IMR-90 (cell line): ENCODE data around the gene SPAG7. TPM values are rescaled to one million over a fixed set of nuclear protein-coding genes. Genes with fewer than 3 reads are reported as not detected.

Experiments
- ATAC-seq: fragments of 200-7000 bp; cut with Tn5 transposase; 2 replicates; pipeline ENCODE4 v1.9.1; 2020; ENCODE audit warnings: low read depth, mild to moderate bottlenecking, moderate library complexity
- BruUV-seq: library from RNA; stranded (reverse); fragments of 400-500 nt; replicated peaks from 2 replicates; lab custom pipeline; 2021; lab: Mats Ljungman, UMichigan
- CTCF ChIA-PET: fragments of 300-600 bp; formaldehyde crosslinking; extraction: SDS; loops from one replicate; lab custom pipeline; 2021; ENCODE audit warnings: antibody characterized with exemption; lab: Yijun Ruan, JAX
- POLR2A ChIA-PET: fragments of 300-600 bp; sonication (Branson Sonifier 250); formaldehyde crosslinking; loops from one replicate; lab custom pipeline; 2022; ENCODE audit warnings: antibody characterized with exemption; ENCODE audit not compliant: unreplicated experiment; lab: Charles Lee
- DNase-seq: peaks from one replicate; pipeline ENCODE4 v3.0.0; 2013
- H2AFZ ChIP-seq: replicated peaks from 2 replicates; pipeline ENCODE3; 2013; ENCODE audit warnings: low read length, mild to moderate bottlenecking; ENCODE audit not compliant: poor library complexity
- H2AK5ac ChIP-seq: 2 replicates; pipeline ENCODE4 v1.6.1; 2013; ENCODE audit warnings: low read depth, low read length, inconsistent platforms
- H2AK9ac ChIP-seq: replicated peaks from 2 replicates; pipeline ENCODE3; 2013; ENCODE audit warnings: mild to moderate bottlenecking, low read depth, low read length, moderate library complexity; ENCODE audit not compliant: poor library complexity
- H2BK120ac ChIP-seq: 2 replicates; pipeline ENCODE4 v1.6.1; 2013; ENCODE audit warnings: low read depth, low read length, inconsistent platforms
- H2BK15ac ChIP-seq: 3 replicates; pipeline ENCODE4 v1.6.1; 2013; ENCODE audit warnings: low read depth, low read length, inconsistent platforms
- H2BK20ac ChIP-seq: 2 replicates; pipeline ENCODE4 v1.6.1; 2013; ENCODE audit warnings: low read depth, mild to moderate bottlenecking, inconsistent platforms, low read length, moderate library complexity
- H2BK5ac ChIP-seq: 2 replicates; pipeline ENCODE4 v1.6.1; 2013; ENCODE audit warnings: mild to moderate bottlenecking, low read depth, low read length, inconsistent platforms; ENCODE audit not compliant: poor library complexity, severe bottlenecking
- H3K14ac ChIP-seq: replicated peaks from 2 replicates; pipeline ENCODE4 v1.6.1; 2013; ENCODE audit warnings: low read depth, low read length, inconsistent platforms
- H3K18ac ChIP-seq: 2 replicates; pipeline ENCODE4 v1.6.1; 2013; ENCODE audit warnings: low read depth, low read length, control low read depth
- H3K23ac ChIP-seq: 2 replicates; pipeline ENCODE4 v1.6.1; 2013; ENCODE audit warnings: low read depth, low read length, inconsistent platforms
- H3K27ac ChIP-seq: 2 replicates; pipeline ENCODE4 v1.5.1; 2013; ENCODE audit warnings: mild to moderate bottlenecking, control low read depth, low read length; ENCODE audit not compliant: insufficient read depth
- H3K27me3 ChIP-seq: 2 replicates; pipeline ENCODE4 v1.6.1; 2013; ENCODE audit warnings: low read length; ENCODE audit not compliant: control insufficient read depth, insufficient read depth
- H3K36me3 ChIP-seq: 2 replicates; pipeline ENCODE4 v1.6.1; 2013; ENCODE audit warnings: low read length, mixed read lengths; ENCODE audit not compliant: control insufficient read depth, insufficient read depth
- H3K4ac ChIP-seq: 2 replicates; pipeline ENCODE4 v1.6.1; 2013; ENCODE audit warnings: low read depth, low read length, inconsistent platforms
- H3K4me1 ChIP-seq: 2 replicates; pipeline ENCODE4 v1.6.1; 2013; ENCODE audit warnings: low read length, mixed read lengths; ENCODE audit not compliant: control insufficient read depth, insufficient read depth
- H3K4me2 ChIP-seq: 2 replicates; pipeline ENCODE4 v1.6.1; 2013; ENCODE audit warnings: low read depth, mild to moderate bottlenecking, control low read depth, low read length, moderate library complexity
- H3K4me3 ChIP-seq: 2 replicates; pipeline ENCODE4 v1.5.1; 2013; ENCODE audit warnings: low read depth, mild to moderate bottlenecking, control low read depth, low read length, moderate library complexity; ENCODE audit not compliant: insufficient read depth
- H3K56ac ChIP-seq: 2 replicates; pipeline ENCODE4 v1.6.1; 2013; ENCODE audit warnings: low read length, inconsistent platforms; ENCODE audit not compliant: insufficient read depth; ENCODE audit errors: extremely low read depth
- H3K79me1 ChIP-seq, 2 experiments: 2 replicates each; pipeline ENCODE4 v1.6.1; 2013; ENCODE audit warnings: low read length in 2 of 2, inconsistent platforms in 1 of 2, low read depth in 1 of 2
- H3K9ac ChIP-seq: 2 replicates; pipeline ENCODE4 v1.6.1; 2013; ENCODE audit warnings: low read depth, low read length, control low read depth
- H3K9me1 ChIP-seq: 2 replicates; pipeline ENCODE4 v1.6.1; 2013; ENCODE audit warnings: low read length, inconsistent platforms; ENCODE audit not compliant: insufficient read depth
- H3K9me3 ChIP-seq: 2 replicates; pipeline ENCODE4 v1.6.1; 2013; ENCODE audit warnings: low read length; ENCODE audit not compliant: control insufficient read depth, insufficient read depth
- H4K20me1 ChIP-seq: 2 replicates; pipeline ENCODE4 v1.6.1; 2013; ENCODE audit warnings: low read length, inconsistent platforms; ENCODE audit not compliant: insufficient read depth
- H4K5ac ChIP-seq: 2 replicates; pipeline ENCODE4 v1.6.1; 2013; ENCODE audit warnings: mild to moderate bottlenecking, low read depth, low read length, control low read depth
- H4K8ac ChIP-seq, 2 experiments: 2 replicates each; pipeline ENCODE4 v1.6.1; 2013; ENCODE audit warnings: low read depth in 2 of 2, low read length in 2 of 2, control low read depth in 1 of 2, inconsistent platforms in 1 of 2
- H4K91ac ChIP-seq: 2 replicates; pipeline ENCODE4 v1.6.1; 2013; ENCODE audit warnings: low read depth, low read length, inconsistent platforms; ENCODE audit not compliant: insufficient read depth
- BHLHE40 ChIP-seq: fragments of 150-350 bp; IDR thresholded peaks from 2 replicates; pipeline ENCODE4 v1.6.1; 2016; ENCODE audit warnings: mild to moderate bottlenecking, low read depth, low read length
- CEBPB ChIP-seq: IDR thresholded peaks from 2 replicates; pipeline ENCODE4 v1.6.1; 2012; ENCODE audit warnings: low read depth, low read length, improper control_type of control experiment
- CHD1 ChIP-seq: IDR thresholded peaks from 2 replicates; pipeline ENCODE4 v1.6.1; 2012; ENCODE audit warnings: low read depth, low read length, improper control_type of control experiment
- CTCF ChIP-seq: conservative IDR thresholded peaks from 2 replicates; pipeline ENCODE4 v1.5.1; 2012; ENCODE audit warnings: mild to moderate bottlenecking, low read depth, low read length, improper control_type of control experiment
- ELK1 ChIP-seq: fragments of 150-350 bp; IDR thresholded peaks from 2 replicates; pipeline ENCODE4 v1.6.1; 2016; ENCODE audit warnings: low read depth, mild to moderate bottlenecking, low read length, moderate library complexity, borderline replicate concordance
- FOS ChIP-seq: fragments of 150-350 bp; IDR thresholded peaks from 2 replicates; pipeline ENCODE4 v1.6.1; 2016; ENCODE audit warnings: low read depth, low read length
- MAFK ChIP-seq: IDR thresholded peaks from 2 replicates; pipeline ENCODE4 v1.6.1; 2012; ENCODE audit warnings: low read depth, low read length, improper control_type of control experiment
- MAZ ChIP-seq: IDR thresholded peaks from 2 replicates; pipeline ENCODE4 v1.6.1; 2012; ENCODE audit warnings: low read depth, mild to moderate bottlenecking, low read length, improper control_type of control experiment, moderate library complexity, borderline replicate concordance
- MXI1 ChIP-seq: IDR thresholded peaks from 2 replicates; pipeline ENCODE4 v1.6.1; 2012; ENCODE audit warnings: low read depth, mild to moderate bottlenecking, low read length, moderate library complexity, borderline replicate concordance
- NFE2L2 ChIP-seq: fragments of 150-350 bp; IDR thresholded peaks from 2 replicates; pipeline ENCODE4 v1.6.1; 2016; ENCODE audit warnings: low read depth, mild to moderate bottlenecking, low read length
- POLR2A ChIP-seq: IDR thresholded peaks from 2 replicates; pipeline ENCODE4 v1.6.1; 2012; ENCODE audit warnings: mild to moderate bottlenecking, low read depth, low read length
- RAD21 ChIP-seq: IDR thresholded peaks from 2 replicates; pipeline ENCODE4 v1.6.1; 2012; ENCODE audit warnings: low read length, improper control_type of control experiment
- RCOR1 ChIP-seq: IDR thresholded peaks from 2 replicates; pipeline ENCODE4 v1.6.1; 2012; ENCODE audit warnings: mild to moderate bottlenecking, low read length, improper control_type of control experiment; ENCODE audit not compliant: insufficient replicate concordance
- RFX5 ChIP-seq: IDR thresholded peaks from 2 replicates; pipeline ENCODE4 v1.8.0; 2012; ENCODE audit warnings: low read depth, mild to moderate bottlenecking, low read length, moderate library complexity
- SMC3 ChIP-seq: fragments of 150-350 bp; IDR thresholded peaks from 2 replicates; pipeline ENCODE4 v1.6.1; 2016; ENCODE audit warnings: low read depth, mild to moderate bottlenecking, antibody characterized with exemption, low read length, moderate library complexity
- USF2 ChIP-seq: fragments of 150-350 bp; IDR thresholded peaks from 2 replicates; pipeline ENCODE4 v1.6.1; 2017; ENCODE audit warnings: mild to moderate bottlenecking, antibody characterized with exemption, low read length, low read depth
- WGBS, 2 experiments: methylation state at CpG; one replicate each; pipeline versions ENCODE4 v1.1.5 to v1.1.7; 2013; ENCODE audit warnings: missing lambda C conversion rate in 2 of 2; ENCODE audit not compliant: insufficient read length in 1 of 2; ENCODE audit errors: extremely low coverage in 2 of 2; 5-methylcytosine and 5-hydroxymethylcytosine counted together
- dilution Hi-C: fragments of 300-500 bp; cut with HindIII; formaldehyde crosslinking; loops from one replicate; pipeline ENCODE4 v1.14.3; 2018; ENCODE audit warnings: low sequenced_read_pairs; ENCODE audit not compliant: unreplicated experiment
- in situ Hi-C: fragments of 300-500 bp; cut with MboI; formaldehyde crosslinking; loops from 3 replicates; pipeline ENCODE4 v1.14.3; 2019; ENCODE audit warnings: low sequenced_read_pairs, inconsistent platforms, mixed read lengths
- intact Hi-C: fragments of 100-400 bp; cut with micrococcal nuclease; formaldehyde crosslinking; loops from 2 replicates; pipeline ENCODE4 v1.10.0; 2022
- polyA plus RNA-seq, 3 experiments: library from polyadenylated mRNA; depleted of rRNA; stranded (reverse); fragments of >200 nt; gene quantifications; 2 replicates each; pipeline ENCODE4 v1.2.3, GENCODE V29; 2012; ENCODE audit warnings: low replicate concordance in 1 of 3
- total RNA-seq: library from RNA; depleted of rRNA; stranded (reverse); fragments of >200 nt; gene quantifications from 2 replicates; pipeline ENCODE4 v1.2.3, GENCODE V29; 2012

The SPAG7 gene
- total and polyA plus RNA-seq, 2 of the 4 experiments (the other 2 are of a cell fraction) = 50.2 to 108 TPM

GRCh38 chr17:4960279-4960922 is 7.2 kb downstream of the SPAG7 start:
- CTCF ChIA-PET = interaction anchor here (0.5 kb wide), 1 partner anchor 75 kb away, joined by 3 read pairs; no protein-coding TSS in a partner anchor

More at GRCh38 chr17:4960279-4960922, 7.2 kb downstream of the SPAG7 start:
- no peak overlapping the region for H4K8ac ChIP-seq
- no peak overlapping the region for H3K14ac ChIP-seq
- no peak overlapping the region for H3K27ac ChIP-seq
- dilution Hi-C loops = no loop called here
- H2AK9ac ChIP-seq = peak overlapping the region; percentile 45
- no TSS peak for BruUV-seq
- H2BK5ac ChIP-seq = no peak overlapping the region
- H2AK5ac ChIP-seq = no peak overlapping the region
- no peak for DNase-seq
- no peaks in the 10 kb centered on the region for H4K20me1 ChIP-seq
- H3K36me3 ChIP-seq = peaks cover 23% of the 10 kb centered on the region
- no peak overlapping the region for H2AFZ ChIP-seq
- no peak overlapping the region for H3K4me3 ChIP-seq
- POLR2A ChIA-PET = no interaction called here
- peaks cover 6% of the 10 kb centered on the region; the same call in 1 of the 2 replicates for H3K9me1 ChIP-seq
- peaks cover 7 to 26% of the 10 kb centered on the region in 2 experiments for H3K79me1 ChIP-seq
- H2BK15ac ChIP-seq = no peak overlapping the region
- H3K9me3 ChIP-seq = no peaks in the 10 kb centered on the region
- H3K18ac ChIP-seq = no peak overlapping the region
- no peak overlapping the region for H2BK20ac ChIP-seq
- no peak overlapping the region for H3K23ac ChIP-seq
- no peak overlapping the region for H3K4me2 ChIP-seq
- H3K4me1 ChIP-seq = no peaks in the 10 kb centered on the region
- 100% methylated on average over 1 of the region's 9 CpGs; no CpG with 5 or more reads in 1 of the 2 experiments for WGBS, 2 experiments
- no peak overlapping the region for H3K4ac ChIP-seq
- TF ChIP-seq CTCF (no peak), SMC3 (no peak), MAFK (no peak), NFE2L2 (no peak), MAZ (no peak), BHLHE40 (no peak), RCOR1 (no peak), USF2 (no peak), RFX5 (no peak), MXI1 (no peak), CEBPB (no peak), CHD1 (no peak), FOS (no peak), RAD21 (no peak), POLR2A (no peak), ELK1 (no peak)
- H3K27me3 ChIP-seq = no peaks in the 10 kb centered on the region
- ATAC-seq = no peak; the same call in 1 of the 2 replicates
- H4K5ac ChIP-seq = no peak overlapping the region
- H4K91ac ChIP-seq = no peak overlapping the region
- in situ Hi-C loops = no loop called here
- intact Hi-C loops = no loop called here
- no peak overlapping the region for H3K9ac ChIP-seq
- H2BK120ac ChIP-seq = no peak overlapping the region
- H3K56ac ChIP-seq = no peak overlapping the region
